ENCODE data around the gene FGD4. TPM values are rescaled to one million over a fixed set of nuclear protein-coding genes. Genes with fewer than 3 reads are reported as not detected.

FGD4 gene
- total and polyA plus RNA-seq, 9 of the 15 experiments (the other 6 are each of a cell fraction or from before 2014, with no cell fraction given): 0.05 to 0.51 (median 0.27) TPM

- DNase-seq (ENCODE audit: extremely low read depth in 1 of 4, low spot score in 3 of 4): no peak
- Histone ChIP-seq H4K20me1 (replicated peaks; ENCODE audit: control insufficient read depth, insufficient read depth, low read length) (no peaks in the 10 kb centered on the region), H3K79me2 (ENCODE audit: control insufficient read depth, insufficient read depth, low read length) (no peaks in the 10 kb centered on the region), H3K4me3 (no peak overlapping the region), H3K9me1 (ENCODE audit: control insufficient read depth, insufficient read depth, low read length) (no peaks in the 10 kb centered on the region), H3K9ac (ENCODE audit: insufficient read depth in 1 of 2, low read depth in 2 of 2, low read length in 2 of 2) (no peak overlapping the region), H3K9me3 (replicated peaks; ENCODE audit: control insufficient read depth, insufficient read depth, low read depth, low read length) (no peaks in the 10 kb centered on the region), H3K4me2 (ENCODE audit: insufficient read depth, low read length) (no peak overlapping the region), H3K4me1 (replicated peaks in 1 of 2; ENCODE audit: control insufficient read depth in 2 of 2, insufficient read depth in 2 of 2, low read length in 2 of 2) (peaks cover 4 to 14% of the 10 kb centered on the region in 2 experiments; a peak in 4 of 5 replicates), H3K27ac (ENCODE audit: extremely low read depth, low read depth, low read length) (no peak overlapping the region), H2AFZ (ENCODE audit: low read depth, low read length) (no peak overlapping the region), H3K27me3 (ENCODE audit: control insufficient read depth in 2 of 2, insufficient read depth in 2 of 2, low read length in 2 of 2) (peaks cover 2 to 18% of the 10 kb centered on the region in 2 experiments; a peak in 4 of 5 replicates), H3K36me3 (ENCODE audit: control insufficient read depth, insufficient read depth, low read length) (no peaks in the 10 kb centered on the region)
- in situ Hi-C loops (cut with MboI): no loop called here
- intact Hi-C loops (cut with micrococcal nuclease): no loop called here
- FAIRE-seq: no peak
- TF ChIP-seq ZC3H8 (IDR thresholded peaks at IDR 0.05) (no peak), TRIM24 (IDR thresholded peaks at IDR 0.05) (no peak), PYGO2 (tag; IDR thresholded peaks at IDR 0.05) (no peak), CHD4 (IDR thresholded peaks at IDR 0.05; ENCODE audit: insufficient read depth, insufficient replicate concordance, low read depth, low read length, poor library complexity, severe bottlenecking) (no peak), ZBTB49 (CRISPR knock-in tag; IDR thresholded peaks at IDR 0.05; ENCODE audit: borderline replicate concordance) (no peak), RBM14 (IDR thresholded peaks at IDR 0.05; ENCODE audit: borderline replicate concordance, insufficient read depth, low read depth, low read length) (no peak), ZNF77 (CRISPR knock-in tag; IDR thresholded peaks at IDR 0.05) (no peak), BCOR (IDR thresholded peaks at IDR 0.05) (no peak), NCOA1 (IDR thresholded peaks at IDR 0.05; ENCODE audit: low read depth) (no peak), MXD1 (CRISPR knock-in tag; IDR thresholded peaks at IDR 0.05; ENCODE audit: borderline replicate concordance, poor library complexity, severe bottlenecking) (no peak), TSC22D4 (tag; IDR thresholded peaks at IDR 0.05) (no peak), FOXA1 (IDR thresholded peaks at IDR 0.05; ENCODE audit: borderline replicate concordance) (no peak), NCOA2 (IDR thresholded peaks at IDR 0.05; ENCODE audit: partially characterized antibody in 2 of 2) (no peak)
- ChIA-PET POLR2A (interaction anchor here (1.0 kb wide), 1 partner anchor 9 kb away, joined by 3 read pairs; no protein-coding TSS in a partner anchor), CTCF (ENCODE audit: low intra/inter-chr PET ratio) (no interaction called here)
- no peak for ATAC-seq
- BruUV-seq (replicated peaks): no TSS peak
- WGBS (ENCODE audit: insufficient coverage, low coverage, missing lambda C conversion rate): 18% methylated on average over 4 of the region's 4 CpGs
Observed at GRCh38 chr12:32397696-32398095, 1.7 kb upstream of the FGD4 start.

Data from K562 (cell line).